Tibial nerve (tissue), 4 donors: ENCODE results near the gene USP17L5. TPM values are rescaled to one million over a fixed set of nuclear protein-coding genes. Genes with fewer than 3 reads are reported as not detected.
A peak's percentile ranks its signal among the peaks of the same experiment; 100 is the strongest.
"Not testable (repeated sequence)": the region's sequence is repeated elsewhere in the genome, so short reads cannot be mapped to it uniquely, and the experiment has no call there.

Experiments
- DNase-seq, 2 donors: peaks; one replicate each; pipeline ENCODE4 v3.0.0-alpha.2; 2019; ENCODE audit warnings: low spot score in 2 of 2
- H3K27ac ChIP-seq, 4 donors: fragments of 200-600 bp; sonication (generic) in 3 of 4; one replicate each; pipeline ENCODE4 v1.5.1; 2017 to 2019; ENCODE audit warnings: mild to moderate bottlenecking in 1 of 4
- H3K27me3 ChIP-seq, 2 donors: fragments of 200-600 bp; sonication (generic) in 1 of 2; one replicate each; pipeline versions ENCODE4 v1.5.1 to v1.6.0; 2017 to 2019
- H3K36me3 ChIP-seq, 3 donors: fragments of 200-600 bp; sonication (generic); one replicate each; pipeline ENCODE4 v1.5.1; 2018 to 2019
- H3K4me1 ChIP-seq, 4 donors: fragments of 200-600 bp; sonication (generic) in 3 of 4; one replicate each; pipeline ENCODE4 v1.5.1; 2017 to 2019
- H3K4me3 ChIP-seq, 4 donors: fragments of 200-600 bp; sonication (generic) in 3 of 4; one replicate each; pipeline ENCODE4 v1.5.1; 2017 to 2019; ENCODE audit warnings: mild to moderate bottlenecking in 1 of 4, moderate library complexity in 1 of 4
- H3K9me3 ChIP-seq, 4 donors: fragments of 200-600 bp; sonication (generic) in 3 of 4; one replicate each; pipeline ENCODE4 v1.5.1; 2017 to 2019
- EP300 ChIP-seq, 2 donors: sonication (generic); formaldehyde crosslinking; IDR thresholded peaks; one replicate each; pipeline ENCODE4 v1.6.1; 2017; ENCODE audit warnings: antibody characterized with exemption in 2 of 2, mild to moderate bottlenecking in 1 of 2
- POLR2A ChIP-seq, 2 donors: fragments of 450-650 bp; IDR thresholded peaks; one replicate each; pipeline ENCODE4 v1.6.1; 2017; ENCODE audit warnings: antibody characterized with exemption in 2 of 2, mild to moderate bottlenecking in 2 of 2, moderate library complexity in 2 of 2
- WGBS, 2 donors: methylation state at CpG; one replicate each; pipeline ENCODE4 v1.1.5; 2018; 5-methylcytosine and 5-hydroxymethylcytosine counted together
- total RNA-seq, 4 donors: library from RNA; depleted of rRNA; stranded (reverse); fragments of >200 nt; gene quantifications; one replicate each; pipeline ENCODE4 v1.1.0, GENCODE V29; 2016
- TF ChIP-seq, protein P1 (sequence below), 5 experiments: fragments of 200-600 bp in 3 of 5; fragments of 450-650 bp in 2 of 5; sonication (generic) in 3 of 5; IDR thresholded peaks; one replicate each; pipeline ENCODE4 v1.5.1; 2016 to 2019; ENCODE audit warnings: antibody characterized with exemption in 5 of 5, mild to moderate bottlenecking in 3 of 5, moderate library complexity in 2 of 5

The USP17L5 gene
- total RNA-seq, 4 donors from 2014 or later, result not detected

DNA sequence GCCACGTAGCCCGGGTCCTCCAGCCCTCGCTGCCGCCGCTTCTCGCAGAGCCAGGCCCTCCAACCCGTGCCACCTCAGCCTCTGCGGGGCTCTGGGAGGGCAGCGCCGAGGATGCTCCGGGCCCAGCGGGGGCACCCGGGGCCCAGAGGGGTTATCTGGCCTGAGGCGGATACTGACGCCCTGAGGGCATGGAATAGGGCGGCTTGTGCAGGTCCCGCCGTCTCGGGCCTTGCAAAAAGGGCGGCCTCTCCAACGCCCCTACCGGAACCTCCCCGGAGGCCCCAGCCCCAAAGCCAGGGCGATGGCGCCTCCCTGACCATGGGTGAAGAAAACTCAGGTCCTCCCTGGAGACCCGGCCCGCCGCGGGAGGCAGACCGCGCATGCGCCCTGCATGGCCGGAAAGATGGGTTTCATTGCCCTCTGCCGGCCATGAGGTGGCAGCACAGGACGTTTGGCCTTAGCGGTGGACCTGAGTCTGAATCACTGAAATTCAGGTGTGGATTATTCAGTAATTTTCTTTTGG is 41.9 kb downstream of the USP17L5 start:
- WGBS, 2 donors, result 36 to 49% methylated on average over 9 to 19 of the region's 36 CpGs
- H3K4me1 ChIP-seq, H3K27me3 ChIP-seq, DNase-seq, H3K36me3 ChIP-seq, H3K9me3 ChIP-seq, H3K27ac ChIP-seq: not testable (repeated sequence)
- H3K4me3 ChIP-seq, result peak overlapping the region in 3 of 4 donors; percentile 15 to 48 (median 21)
- TF ChIP-seq, protein P1, sequence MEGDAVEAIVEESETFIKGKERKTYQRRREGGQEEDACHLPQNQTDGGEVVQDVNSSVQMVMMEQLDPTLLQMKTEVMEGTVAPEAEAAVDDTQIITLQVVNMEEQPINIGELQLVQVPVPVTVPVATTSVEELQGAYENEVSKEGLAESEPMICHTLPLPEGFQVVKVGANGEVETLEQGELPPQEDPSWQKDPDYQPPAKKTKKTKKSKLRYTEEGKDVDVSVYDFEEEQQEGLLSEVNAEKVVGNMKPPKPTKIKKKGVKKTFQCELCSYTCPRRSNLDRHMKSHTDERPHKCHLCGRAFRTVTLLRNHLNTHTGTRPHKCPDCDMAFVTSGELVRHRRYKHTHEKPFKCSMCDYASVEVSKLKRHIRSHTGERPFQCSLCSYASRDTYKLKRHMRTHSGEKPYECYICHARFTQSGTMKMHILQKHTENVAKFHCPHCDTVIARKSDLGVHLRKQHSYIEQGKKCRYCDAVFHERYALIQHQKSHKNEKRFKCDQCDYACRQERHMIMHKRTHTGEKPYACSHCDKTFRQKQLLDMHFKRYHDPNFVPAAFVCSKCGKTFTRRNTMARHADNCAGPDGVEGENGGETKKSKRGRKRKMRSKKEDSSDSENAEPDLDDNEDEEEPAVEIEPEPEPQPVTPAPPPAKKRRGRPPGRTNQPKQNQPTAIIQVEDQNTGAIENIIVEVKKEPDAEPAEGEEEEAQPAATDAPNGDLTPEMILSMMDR (IDR thresholded peaks at IDR 0.05), result peak in 4 of 5 experiments; percentile 27 to 49 (median 44)

DNA sequence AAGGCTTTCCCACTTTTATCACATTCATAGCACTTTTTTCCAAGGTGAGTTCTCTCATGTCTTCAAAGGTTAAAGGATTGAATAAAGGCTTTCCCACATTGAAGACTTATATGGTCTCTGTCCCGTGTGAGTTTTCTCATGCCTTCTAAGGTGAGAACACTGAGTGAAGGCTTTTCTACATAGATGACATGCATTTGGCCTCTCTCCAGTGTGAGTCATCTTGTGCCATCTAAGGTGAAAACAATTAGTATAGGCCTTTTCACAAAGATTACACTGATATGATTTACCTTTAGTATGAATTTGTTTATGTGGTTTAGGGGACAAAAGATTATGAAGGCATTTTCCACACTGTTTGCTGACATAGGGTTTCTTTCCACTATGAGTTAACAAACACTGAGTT is 44.9 kb downstream of the USP17L5 start:
- no peak overlapping the region for H3K4me3 ChIP-seq
- no peaks in the 10 kb centered on the region for H3K4me1 ChIP-seq
- TF ChIP-seq POLR2A (IDR thresholded peaks at IDR 0.05) (no peak), EP300 (IDR thresholded peaks at IDR 0.05) (no peak)
- TF ChIP-seq, protein P1 (IDR thresholded peaks at IDR 0.05), result no peak
- no peak for DNase-seq
- no peaks in the 10 kb centered on the region for H3K27me3 ChIP-seq
- 77 to 96% methylated on average over 1 of the region's 1 CpG for WGBS, 2 donors
- no peaks in the 10 kb centered on the region for H3K9me3 ChIP-seq
- no peak overlapping the region for H3K27ac ChIP-seq
- H3K36me3 ChIP-seq, result no peaks in the 10 kb centered on the region

DNA sequence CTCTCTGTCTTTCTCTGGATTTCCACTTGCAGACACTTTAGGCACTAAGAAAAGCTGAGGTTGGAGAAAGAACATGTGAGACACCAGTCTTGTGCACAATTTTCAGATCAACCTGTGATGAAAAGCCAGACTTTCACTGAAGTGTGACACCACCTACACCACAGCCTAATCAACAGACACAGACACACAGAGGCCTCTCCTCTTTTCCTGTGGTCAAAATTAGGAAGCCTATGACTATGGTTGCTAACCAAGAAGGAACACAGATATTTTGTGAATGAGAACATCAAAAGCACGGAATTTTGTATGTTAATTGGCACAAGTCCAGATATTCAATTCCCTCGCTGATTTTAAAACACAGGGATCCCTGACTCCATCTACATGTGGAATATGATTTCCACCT is 49.8 kb downstream of the USP17L5 start:
- H3K9me3 ChIP-seq, H3K27me3 ChIP-seq, H3K36me3 ChIP-seq, H3K27ac ChIP-seq, H3K4me3 ChIP-seq, DNase-seq, H3K4me1 ChIP-seq: not testable (repeated sequence)
- WGBS, 2 donors, result 25 to 32% methylated on average over 2 of the region's 2 CpGs

Other genes starting within 250 kb of the USP17L5 start
- not detected for gene FAM90A26, start 169.0 kb upstream of the USP17L5 start, total RNA-seq
- not detected for gene USP17L10, start 128.7 kb upstream of the USP17L5 start, total RNA-seq
- not detected for gene USP17L11, start 124.0 kb upstream of the USP17L5 start, total RNA-seq
- not detected for gene USP17L12, start 119.3 kb upstream of the USP17L5 start, total RNA-seq
- gene USP17L13, start 114.5 kb upstream of the USP17L5 start, total RNA-seq, result not detected
- not detected for gene USP17L15, start 105.0 kb upstream of the USP17L5 start, total RNA-seq
- not detected for gene USP17L17, start 95.5 kb upstream of the USP17L5 start, total RNA-seq
- gene USP17L18, start 90.8 kb upstream of the USP17L5 start, total RNA-seq, result not detected
- gene USP17L19, start 86.0 kb upstream of the USP17L5 start, total RNA-seq, result not detected
- not detected for gene USP17L20, start 81.3 kb upstream of the USP17L5 start, total RNA-seq
- gene USP17L21, start 76.5 kb upstream of the USP17L5 start, total RNA-seq, result not detected
- not detected for gene USP17L22, start 71.8 kb upstream of the USP17L5 start, total RNA-seq
- not detected for gene USP17L24, start 14.2 kb upstream of the USP17L5 start, total RNA-seq
- gene USP17L25, start 9.5 kb upstream of the USP17L5 start, total RNA-seq, result not detected
- not detected for gene USP17L26, start 4.7 kb upstream of the USP17L5 start, total RNA-seq
- not detected for gene USP17L27, start 4.7 kb downstream of the USP17L5 start, total RNA-seq
- not detected for gene USP17L28, start 9.5 kb downstream of the USP17L5 start, total RNA-seq
- gene USP17L29, start 14.2 kb downstream of the USP17L5 start, total RNA-seq, result not detected
- not detected for gene USP17L30, start 23.7 kb downstream of the USP17L5 start, total RNA-seq
- gene DEFB131A, start 105.0 kb downstream of the USP17L5 start, total RNA-seq, result not detected